ENCODE results near the gene RPL7L1.
"Not testable (repeated sequence)": the region's sequence is repeated elsewhere in the genome, so short reads cannot be mapped to it uniquely, and the experiment has no call there.

Gene RPL7L1

DNA sequence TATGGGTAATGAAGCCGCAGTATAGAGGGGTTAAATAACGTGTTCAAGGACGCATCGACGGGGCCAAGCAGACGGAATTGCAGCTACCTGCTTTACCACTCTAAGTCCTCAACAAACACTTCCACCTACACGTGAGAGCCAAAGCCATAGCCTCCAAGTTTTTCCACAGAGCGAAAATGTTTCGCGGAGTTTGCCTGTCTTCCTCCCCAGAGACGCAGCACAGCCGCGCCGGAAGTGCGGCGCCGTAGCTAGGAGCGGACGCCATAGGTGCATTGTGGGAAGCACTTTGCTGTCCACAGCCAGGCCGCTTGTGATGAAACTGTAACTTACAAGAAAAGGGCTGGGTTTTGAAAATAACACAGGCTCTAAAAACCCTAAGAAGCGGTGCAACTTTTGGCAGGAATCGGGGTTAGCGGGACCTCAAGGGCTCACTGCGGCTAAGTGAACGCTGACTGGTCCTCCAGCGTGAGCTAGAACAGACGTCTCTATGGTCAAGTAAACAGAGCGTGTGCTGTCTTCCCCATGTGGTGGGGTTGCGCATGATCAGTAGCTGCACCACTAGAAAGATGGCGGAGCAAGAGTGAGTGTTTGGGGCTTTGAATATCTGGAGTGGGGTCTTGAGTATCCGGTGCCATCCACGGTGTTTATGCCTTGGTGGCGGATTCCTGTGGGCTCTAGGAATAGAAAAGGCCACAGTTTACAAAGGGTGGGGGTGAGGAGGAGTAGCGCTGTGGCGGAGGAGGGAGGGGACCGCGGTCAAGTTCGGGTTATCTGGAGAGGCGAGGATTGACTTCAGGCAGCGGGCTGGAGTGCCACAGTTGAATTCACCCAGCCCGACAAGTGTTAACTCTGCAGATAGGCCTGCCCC, at the start of gene RPL7L1:
TSS of gene RPL7L1 (plus strand) at position 245 of the 868 bp plus-strand sequence. CDS start at position 540, 295 bp downstream.
- peak; percentile 90 for DNase-seq

DNA sequence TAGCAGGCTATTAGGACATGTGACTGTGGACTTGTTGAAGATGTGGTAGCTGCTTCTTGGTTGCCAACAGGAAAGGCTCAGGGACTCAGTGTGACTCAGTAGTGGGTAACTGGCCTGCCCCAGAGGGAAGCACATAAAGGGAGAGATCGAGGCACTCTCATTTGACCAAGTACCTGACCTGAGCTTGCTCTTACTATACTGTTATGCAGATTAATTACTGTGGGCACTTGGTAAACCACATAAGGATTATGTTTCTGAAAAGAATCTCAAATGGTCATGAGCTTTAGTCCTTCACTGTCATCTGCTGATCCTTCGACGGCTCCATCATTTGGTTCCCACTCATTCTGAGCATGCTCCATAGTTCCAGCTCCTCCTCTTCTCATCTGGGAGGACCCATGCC, 48.2 kb upstream of the RPL7L1 start:
- no peak for DNase-seq

- no peak for DNase-seq
Measured at GRCh38 chr6:42834056-42834455, 45.4 kb upstream of the RPL7L1 start.

GRCh38 chr6:42841844-42842584, 37.4 kb upstream of the RPL7L1 start:
- DNase-seq, result no peak

GRCh38 chr6:42845327-42845694, 34.1 kb upstream of the RPL7L1 start:
- DNase-seq, result no peak

GRCh38 chr6:42846505-42846904, 32.9 kb upstream of the RPL7L1 start:
- no peak for DNase-seq

DNA sequence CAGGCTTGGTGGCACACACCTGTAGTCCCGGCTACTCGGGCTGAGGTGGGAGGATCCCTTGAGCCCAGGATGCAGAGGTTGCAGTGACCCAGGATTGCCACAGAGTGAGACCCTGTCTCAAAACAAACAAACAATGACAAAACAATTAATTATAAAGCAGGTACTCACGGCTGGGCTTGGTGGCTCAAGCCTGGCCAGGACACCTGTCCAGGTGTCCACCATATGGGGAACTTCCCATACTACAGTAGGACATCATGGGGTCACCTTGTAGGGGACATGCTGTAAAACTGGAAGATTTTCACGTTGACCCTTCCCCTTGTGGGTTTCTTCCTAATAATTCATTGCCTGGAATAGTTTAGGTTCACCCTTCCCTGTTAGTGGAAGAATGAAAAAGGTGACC, 30.7 kb upstream of the RPL7L1 start:
- DNase-seq, result no peak

- DNase-seq, result no peak
Measured at GRCh38 chr6:42851599-42851998, 27.8 kb upstream of the RPL7L1 start.

- DNase-seq, result no peak
Measured at GRCh38 chr6:42860036-42860435, 19.4 kb upstream of the RPL7L1 start.

- DNase-seq, result no peak
Measured at GRCh38 chr6:42860481-42860880, 18.9 kb upstream of the RPL7L1 start.

DNA sequence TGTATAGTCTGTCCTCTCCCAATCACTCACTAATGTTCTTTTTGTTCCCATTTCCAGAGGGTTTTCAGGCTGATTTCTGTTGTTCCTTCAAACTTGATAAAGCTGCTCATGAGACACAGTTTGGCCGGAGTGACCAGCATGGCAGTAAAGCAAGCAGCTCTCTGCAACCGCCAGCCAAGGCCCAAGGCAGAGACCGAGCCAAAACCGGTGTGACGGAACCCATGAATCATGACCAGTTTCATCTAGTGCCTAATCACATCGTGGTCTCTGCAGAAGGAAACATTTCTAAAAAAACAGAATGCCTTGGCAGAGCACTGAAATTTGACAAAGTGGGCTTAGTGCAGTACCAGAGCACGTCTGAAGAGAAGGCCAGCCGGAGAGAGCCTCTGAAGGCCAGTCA, 14.8 kb upstream of the RPL7L1 start:
- DNase-seq, result no peak

DNA sequence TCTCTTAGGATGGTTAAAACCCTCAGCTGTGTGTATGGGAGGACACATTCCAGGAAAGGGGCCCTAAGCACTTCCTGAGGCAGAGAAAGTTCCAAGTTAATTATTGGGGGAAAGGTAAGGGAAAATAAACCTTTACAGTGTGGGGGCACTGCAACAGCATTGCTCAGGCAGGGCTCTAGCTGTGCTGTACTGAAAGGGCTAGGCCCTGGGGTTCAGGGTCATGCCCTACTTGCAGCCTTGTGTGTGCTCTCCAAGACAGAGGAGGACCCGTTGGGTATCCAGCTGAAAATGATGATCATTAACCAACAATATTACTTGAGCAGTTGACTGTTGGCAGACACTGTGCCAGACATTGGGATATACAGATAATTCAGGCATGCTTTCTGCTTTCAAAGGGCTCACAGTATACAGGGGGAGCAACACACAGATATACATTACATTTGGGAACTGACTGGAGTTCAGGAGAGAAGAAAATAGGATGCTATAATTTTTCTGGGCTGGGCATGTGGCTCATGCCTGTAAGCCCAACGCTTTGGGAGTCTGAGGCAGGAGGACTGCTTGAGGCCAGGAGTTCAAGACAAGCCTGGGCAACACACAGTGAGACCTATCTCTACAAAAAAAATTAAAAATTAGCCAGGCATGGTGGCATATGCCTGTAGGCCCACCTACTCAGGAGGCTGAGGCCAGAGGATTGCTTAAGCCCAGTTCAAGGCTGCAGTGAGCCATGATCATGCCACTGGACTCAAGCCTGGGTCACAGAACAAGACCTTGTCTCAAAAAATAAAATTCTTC, 9.1 kb upstream of the RPL7L1 start:
- no peak for DNase-seq

DNA sequence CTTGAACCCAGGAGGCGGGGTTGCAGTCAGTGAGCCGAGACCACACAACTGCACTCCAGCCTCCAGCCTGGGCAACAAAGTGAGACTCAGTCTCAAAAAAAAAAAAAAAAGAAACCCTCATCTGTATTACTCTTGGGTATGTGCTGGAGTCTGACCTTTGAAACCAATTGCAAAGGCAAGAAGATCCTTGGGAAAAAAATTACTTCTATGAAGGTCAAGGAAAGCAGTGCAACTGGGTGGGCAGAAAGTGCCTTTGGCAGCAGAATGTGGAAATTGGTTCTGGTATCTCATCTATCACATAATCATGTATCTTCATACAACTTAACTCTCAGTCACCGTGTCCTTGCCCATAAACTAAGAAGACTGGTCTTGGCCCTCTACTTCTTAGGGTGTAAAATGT, 7.7 kb upstream of the RPL7L1 start:
- no peak for DNase-seq

DNA sequence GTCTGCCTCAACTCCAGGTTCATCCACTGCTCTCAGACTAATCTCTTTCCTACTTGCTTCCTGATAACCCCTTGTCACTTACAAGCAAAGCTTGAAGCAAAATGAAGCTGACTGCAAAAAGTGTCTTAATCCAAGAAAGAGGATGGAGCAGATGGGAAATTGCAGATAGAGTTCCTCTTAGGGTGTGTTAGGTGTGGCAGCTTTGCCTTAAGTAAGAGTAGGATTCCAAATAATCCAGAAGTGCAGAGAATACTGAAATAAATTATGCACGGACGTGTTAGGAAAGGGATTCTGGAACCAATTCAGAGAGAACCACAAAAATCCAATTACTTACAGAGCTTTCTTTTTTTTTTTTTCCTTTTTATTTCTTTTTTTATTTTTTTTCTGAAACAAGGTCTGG, 6.1 kb upstream of the RPL7L1 start:
- DNase-seq, result no peak

DNA sequence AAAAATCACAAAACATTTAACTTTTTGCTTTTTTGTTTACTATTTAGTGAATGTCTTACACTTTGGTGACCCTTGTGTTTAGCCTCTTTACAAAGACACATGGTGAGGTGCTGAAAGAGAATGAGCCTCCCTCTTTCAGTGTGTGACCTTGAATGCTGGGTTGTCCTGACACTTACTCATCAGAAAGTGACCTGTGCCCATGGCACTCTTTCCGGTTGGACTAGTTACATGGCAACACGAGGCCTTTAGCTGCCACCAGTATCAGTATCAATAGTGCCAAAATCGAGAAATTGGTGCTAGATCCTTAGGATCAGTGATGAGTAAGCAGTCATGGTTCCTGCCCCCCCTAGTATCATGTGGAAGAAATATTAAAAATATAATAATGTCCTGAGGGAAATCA, 1.7 kb upstream of the RPL7L1 start:
- DNase-seq, result no peak

- DNase-seq, result not testable (repeated sequence)
Measured at GRCh38 chr6:42880240-42880817, 913 bp downstream of the RPL7L1 start.

DNA sequence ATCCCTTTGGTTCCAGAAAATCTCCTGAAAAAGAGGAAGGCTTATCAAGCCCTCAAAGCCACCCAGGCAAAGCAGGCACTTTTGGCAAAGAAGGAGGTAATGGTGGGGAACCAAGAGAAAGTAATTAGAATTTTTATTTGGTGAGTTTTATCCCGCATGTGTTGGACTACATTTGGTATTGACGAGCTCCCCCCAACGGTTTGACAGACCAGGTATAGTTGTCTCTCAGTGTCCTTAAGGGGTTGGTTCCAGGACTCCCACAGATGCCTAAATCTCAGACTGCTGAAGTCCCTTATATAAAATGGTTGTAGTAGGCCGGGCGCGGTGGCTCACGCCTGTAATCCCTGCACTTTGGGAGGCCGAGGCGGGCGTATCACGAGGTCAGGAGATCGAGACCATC, 1.5 kb downstream of the RPL7L1 start:
- DNase-seq, result not testable (repeated sequence)

DNA sequence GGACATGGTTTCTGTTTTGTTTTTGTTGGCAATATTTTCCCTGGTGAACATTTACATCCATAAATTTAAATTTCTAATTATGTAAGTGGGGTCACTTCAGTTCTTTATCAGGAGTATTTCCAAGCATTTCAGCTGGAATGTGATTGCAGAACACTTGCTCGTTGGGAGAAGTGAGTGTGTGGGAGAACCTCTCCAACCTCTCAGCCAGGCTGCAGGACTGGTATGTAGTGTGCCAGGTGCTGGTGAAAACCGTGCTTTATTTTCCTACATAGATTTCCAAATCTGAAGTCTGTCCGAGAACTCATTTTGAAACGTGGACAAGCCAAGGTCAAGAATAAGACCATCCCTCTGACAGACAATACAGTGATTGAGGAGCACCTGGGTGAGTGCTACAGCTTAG, 6.3 kb downstream of the RPL7L1 start:
- DNase-seq, result no peak

DNA sequence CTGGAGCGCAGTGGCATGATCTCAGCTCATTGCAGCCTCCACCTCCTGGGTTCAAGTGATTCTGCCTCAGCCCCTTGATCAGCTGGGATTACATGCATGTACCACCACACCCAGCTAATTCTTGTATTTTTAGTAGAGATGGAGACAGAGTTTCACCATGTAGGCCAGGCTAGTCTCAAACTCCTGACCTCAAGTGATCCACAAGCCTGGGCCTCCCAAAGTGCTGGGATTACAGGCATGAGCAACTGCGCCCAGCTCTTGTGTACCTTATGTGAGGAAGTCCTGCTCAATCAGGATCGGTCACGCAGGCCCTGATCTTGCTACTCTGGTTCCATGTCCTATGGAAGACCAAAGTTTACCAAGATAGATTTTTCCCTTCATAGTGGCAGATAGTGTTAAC, 8.8 kb downstream of the RPL7L1 start:
- not testable (repeated sequence) for DNase-seq

DNA sequence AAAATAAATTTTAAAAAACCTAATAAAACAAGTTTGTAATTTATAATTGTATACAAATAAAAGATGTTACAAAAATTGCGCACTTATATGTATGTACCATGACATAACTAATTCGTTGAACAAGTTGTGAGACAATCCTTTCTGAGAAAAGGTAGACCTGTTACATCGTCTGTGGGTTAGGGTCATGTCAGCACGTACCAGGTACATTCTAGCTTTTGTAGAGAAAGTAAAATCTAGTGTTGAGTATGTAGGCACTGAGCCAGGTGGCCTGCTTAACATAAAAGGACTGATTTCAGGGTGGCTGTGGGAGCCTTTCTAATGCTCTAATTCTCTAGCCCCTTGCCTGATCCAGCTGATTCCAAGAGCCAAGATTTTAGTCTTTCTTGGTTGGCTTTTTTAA, 10.4 kb downstream of the RPL7L1 start:
- DNase-seq, result peak; percentile 13

DNA sequence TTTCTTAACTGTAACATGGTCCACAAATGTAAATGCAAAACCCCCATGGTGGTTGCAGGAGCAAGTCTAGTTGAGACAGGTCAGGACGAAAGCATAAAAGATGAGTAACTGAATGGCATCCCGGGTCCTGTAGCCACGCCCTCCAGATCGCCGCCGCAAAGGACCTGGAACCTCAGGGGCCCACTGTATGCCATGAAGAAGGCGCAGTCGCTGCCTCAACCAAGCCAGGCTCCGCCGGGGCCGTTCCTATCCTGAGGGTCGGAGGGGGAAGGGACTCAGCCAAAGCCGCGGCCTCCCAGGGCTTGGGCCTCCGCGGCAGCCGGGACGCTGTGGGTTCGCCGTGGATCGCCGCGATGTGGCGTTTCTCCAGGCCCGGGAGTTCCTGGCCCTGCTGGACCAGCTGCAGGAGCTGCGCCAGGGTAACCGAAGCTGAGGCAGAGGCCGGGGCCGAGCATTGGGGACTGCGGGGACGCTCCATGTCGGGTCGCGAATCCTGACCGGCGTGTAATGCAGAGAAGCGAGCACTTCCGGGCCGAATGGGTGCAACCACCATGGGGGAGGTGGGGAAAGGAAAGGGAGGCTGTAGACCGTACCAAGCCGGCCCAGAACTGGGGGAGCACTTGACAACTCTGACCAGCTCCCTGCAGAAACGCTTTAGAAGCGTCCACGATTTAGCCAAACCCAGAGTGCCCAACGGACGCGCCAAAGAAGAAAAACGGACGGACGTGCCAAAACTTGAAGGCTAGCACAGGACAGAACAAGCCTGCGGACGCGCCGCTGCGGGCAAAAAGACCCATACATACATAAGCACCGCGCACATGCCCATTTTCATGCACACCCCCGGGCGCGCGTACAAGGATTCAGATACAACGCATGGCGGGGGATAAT, 11.1 kb downstream of the RPL7L1 start:
- peak; percentile 91 for DNase-seq

DNA sequence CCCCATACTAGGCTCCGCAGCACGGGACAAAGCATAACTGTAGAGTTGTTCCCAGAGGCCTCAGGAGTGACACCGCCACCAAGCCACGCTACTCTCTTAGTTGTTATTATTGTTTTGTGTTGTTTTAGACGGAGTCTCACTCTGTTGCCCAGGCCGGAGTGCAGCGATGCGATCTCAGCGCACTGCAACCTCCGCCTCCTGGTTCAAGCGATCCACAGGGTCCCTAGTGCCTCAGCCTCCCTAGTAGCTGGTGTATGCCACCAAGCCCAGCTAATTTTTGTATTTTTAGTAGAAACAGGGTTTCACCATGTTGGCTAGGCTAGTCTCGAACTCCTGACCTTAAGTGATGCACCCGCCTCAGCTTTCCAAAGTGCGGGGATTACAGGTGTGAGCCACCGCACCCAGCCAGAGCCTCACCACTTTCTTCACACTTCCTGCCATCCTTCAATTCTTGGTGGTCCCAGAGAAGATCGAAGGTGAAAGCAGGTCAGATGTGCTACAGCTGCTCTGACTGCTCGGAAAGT, 11.8 kb downstream of the RPL7L1 start:
- DNase-seq, result no peak

Measured in CD4-positive, alpha-beta T cell treated with Interleukin-10 for 1 hour (primary cell).